Adrenal gland (tissue), 12 donors: ENCODE measurements around the gene USB1. TPM values are rescaled to one million over a fixed set of nuclear protein-coding genes. Genes with fewer than 3 reads are reported as not detected.

Source experiments
- DNase-seq, 7 donors: peaks; one replicate each; pipeline ENCODE4 v3.0.0-alpha.2; 2019 to 2020
- H3K27ac ChIP-seq, 5 donors: fragments of 200-600 bp; sonication (generic) in 4 of 5; 1 replicate in 3 of 5; 2 replicates in 2 of 5; pipeline versions ENCODE4 v1.5.1 to v1.8.0; 2016 to 2020; ENCODE audit warnings: mild to moderate bottlenecking in 1 of 5
- H3K27me3 ChIP-seq: fragments of 200-600 bp; 2 replicates; pipeline ENCODE4 v1.8.0; 2021
- H3K36me3 ChIP-seq, 2 donors: fragments of 200-600 bp; replicated peaks in 1 of 2; 1 replicate in 1 of 2; 2 replicates in 1 of 2; pipeline versions ENCODE4 v1.5.1 to v1.8.0; 2018 to 2022
- H3K4me1 ChIP-seq, 2 donors: fragments of 200-600 bp; replicated peaks in 1 of 2; 1 replicate in 1 of 2; 2 replicates in 1 of 2; pipeline versions ENCODE4 v1.5.1 to v1.8.0; 2018 to 2021
- H3K4me3 ChIP-seq, 4 donors: fragments of 200-600 bp; sonication (generic) in 3 of 4; one replicate each; pipeline ENCODE4 v1.5.1; 2016 to 2018
- H3K9me3 ChIP-seq, 3 donors: fragments of 200-600 bp; sonication (generic) in 1 of 3; replicated peaks in 1 of 3; 1 replicate in 2 of 3; 2 replicates in 1 of 3; pipeline versions ENCODE4 v1.5.1 to v1.8.0; 2016 to 2021
- CTCF ChIP-seq, 6 experiments: fragments of 450-650 bp in 4 of 6; fragments of 200-600 bp in 2 of 6; sonication (generic) in 1 of 6; IDR thresholded peaks; 1 replicate in 5 of 6; 2 replicates in 1 of 6; pipeline versions ENCODE4 v1.5.1 to v1.8.0; 2016 to 2021; ENCODE audit warnings: antibody characterized with exemption in 6 of 6, mild to moderate bottlenecking in 2 of 6, moderate library complexity in 1 of 6
- POLR2A ChIP-seq, 2 donors: fragments of 450-650 bp; IDR thresholded peaks; one replicate each; pipeline ENCODE4 v1.6.1; 2017; ENCODE audit warnings: antibody characterized with exemption in 2 of 2, mild to moderate bottlenecking in 2 of 2, moderate library complexity in 1 of 2
- WGBS, 4 donors: extraction: QIAGEN DNeasy Blood & Tissue Kit in 2 of 4; methylation state at CpG; one replicate each; pipeline versions ENCODE4 v1.1.5 to v1.1.7; 2013 to 2017; 5-methylcytosine and 5-hydroxymethylcytosine counted together
- intact Hi-C, 2 donors: fragments of 100-400 bp; cut with DNase I; formaldehyde crosslinking; loops; one replicate each; pipeline versions ENCODE4 v1.14.1 to v1.15.0; 2022 to 2023
- polyA plus RNA-seq, 3 donors: library from polyadenylated mRNA; stranded (reverse); fragments of 200-250 nt in 2 of 3; fragments of 350-450 nt in 1 of 3; fragmentation: Illumina TruSeq in 1 of 3; extraction: RNeasy Lipid Tissue Mini Kit (QIAGEN cat#74804) in 1 of 3; gene quantifications; one replicate each; pipeline ENCODE4 v1.2.3, GENCODE V29; 2013 to 2014
- total RNA-seq, 9 donors: library from RNA; depleted of rRNA in 4 of 9; stranded (reverse); fragments of >200 nt in 4 of 9; fragments of 120-200 nt in 1 of 9; fragmentation: NEBNext Ultra II Directional in 1 of 9; extraction: Animal tissue kit (Norgen Biotek cat#: 25700) in 1 of 9; gene quantifications; one replicate each; pipeline versions ENCODE4 v1.1.0 to v1.2.4, GENCODE V29; 2013 to 2023
- donor health status: healthy with polysubstance abuse.
- donor health status: Bipolar disorder and iron deficiency.
- donor health status: DM: yes; HTN: yes; CAD: no.
- donor health status: DM: no; HTN: no; CAD: no.
- donor health status: DM: no; HTN: no; CAD: no.
- donor health status: DM: yes; HTN: yes; CAD: no.

Gene USB1
- total and polyA plus RNA-seq, 12 donors: 26.9 to 273 (median 48.3) TPM

GRCh38 chr16:58044266-58045019, 43.2 kb downstream of the USB1 start:
- Histone ChIP-seq H3K9me3 (no peaks in the 10 kb centered on the region), H3K36me3 (peaks cover 0 to 3% of the 10 kb centered on the region in 2 donors), H3K27me3 (no peaks in the 10 kb centered on the region), H3K4me3 (no peak overlapping the region), H3K27ac (no peak overlapping the region), H3K4me1 (peaks cover 0 to 2% of the 10 kb centered on the region in 2 donors)
- 52 to 100% (median 68%) methylated on average over 1 to 9 of the region's 9 CpGs for WGBS, 4 donors
- peak in 5 of 7 donors; percentile 43 to 63 (median 48) for DNase-seq
- TF ChIP-seq POLR2A (IDR thresholded peaks at IDR 0.05) (no peak), CTCF (IDR thresholded peaks at IDR 0.05) (no peak)
- intact Hi-C loops: no loop called here

DNA sequence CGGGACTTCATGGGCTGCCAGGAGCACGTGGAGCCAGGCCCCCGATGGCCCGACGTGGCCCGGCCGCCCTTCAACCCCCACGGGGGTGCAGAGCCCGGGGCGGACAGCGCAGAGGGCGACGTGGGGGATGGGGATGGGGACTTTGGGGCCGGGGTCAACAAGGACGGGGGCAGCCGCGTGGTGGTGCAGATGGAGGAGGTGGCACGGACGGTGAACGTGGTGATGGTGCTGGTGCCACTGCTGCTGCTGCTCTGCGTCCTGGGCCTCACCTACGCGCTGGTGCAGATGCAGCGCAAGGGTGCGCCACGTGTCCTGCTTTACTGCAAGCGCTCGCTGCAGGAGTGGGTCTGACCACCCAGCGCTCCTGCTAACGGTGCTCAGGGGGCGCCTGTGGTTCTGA, 43.9 kb downstream of the USB1 start:
- TF ChIP-seq POLR2A (IDR thresholded peaks at IDR 0.05) (no peak), CTCF (IDR thresholded peaks at IDR 0.05) (no peak)
- intact Hi-C loops: no loop called here
- DNase-seq: no peak
- Histone ChIP-seq H3K27ac (no peak overlapping the region), H3K36me3 (peaks cover 0 to 3% of the 10 kb centered on the region in 2 donors), H3K27me3 (no peaks in the 10 kb centered on the region), H3K9me3 (no peaks in the 10 kb centered on the region), H3K4me1 (no peaks in the 10 kb centered on the region), H3K4me3 (no peak overlapping the region)
- 91 to 93% (median 93%) methylated on average over 27 to 31 of the region's 31 CpGs for WGBS, 4 donors

DNA sequence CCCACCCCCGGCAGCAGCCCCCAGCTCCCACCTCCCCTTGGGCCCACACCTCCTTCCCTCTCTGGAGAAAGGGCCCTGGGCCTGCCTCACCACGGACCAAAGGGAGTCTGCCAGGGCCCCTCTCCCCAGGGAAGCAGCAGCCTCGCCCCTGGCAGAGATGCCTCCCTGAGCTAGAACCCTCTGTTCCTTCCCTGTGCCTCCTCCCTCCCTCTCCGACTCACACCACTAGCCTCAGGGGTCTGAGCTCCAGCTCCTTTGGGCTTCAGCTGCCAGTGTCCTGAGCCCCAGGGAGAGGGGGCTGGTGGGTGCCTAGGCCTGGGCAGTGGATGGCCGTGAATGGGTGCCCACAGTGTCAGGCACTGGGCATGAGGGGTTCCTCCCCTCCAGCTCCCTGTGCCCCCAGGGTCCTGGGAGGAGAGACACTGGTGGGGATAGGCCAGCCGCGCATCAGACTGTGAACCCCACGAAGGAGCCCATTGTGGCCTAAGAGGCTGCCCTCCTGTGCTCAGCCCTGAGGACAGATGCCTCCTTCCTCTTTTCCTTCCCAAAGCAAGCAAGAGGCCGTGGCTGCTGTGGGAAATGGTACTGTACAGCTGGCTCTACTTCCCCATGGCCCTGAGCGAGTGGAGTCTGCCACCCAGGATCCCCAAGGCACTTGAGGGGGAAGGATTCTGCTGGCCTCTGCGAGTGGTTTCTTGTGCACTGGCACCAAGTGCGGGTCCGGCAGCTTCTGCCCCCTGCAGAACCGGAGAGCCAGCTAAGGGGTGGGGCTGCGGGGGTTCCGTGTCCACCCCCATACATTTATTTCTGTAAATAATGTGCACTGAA, 45.1 kb downstream of the USB1 start:
- TF ChIP-seq CTCF (IDR thresholded peaks at IDR 0.05): no peak
- no peak for TF ChIP-seq POLR2A (IDR thresholded peaks at IDR 0.05)
- Histone ChIP-seq H3K4me3 (no peak overlapping the region), H3K36me3 (peaks cover 0 to 3% of the 10 kb centered on the region in 2 donors), H3K9me3 (no peaks in the 10 kb centered on the region), H3K27me3 (no peaks in the 10 kb centered on the region), H3K4me1 (no peaks in the 10 kb centered on the region), H3K27ac (no peak overlapping the region)
- no peak for DNase-seq
- intact Hi-C loops: no loop called here
- 84 to 91% (median 85%) methylated on average over 10 to 16 of the region's 16 CpGs for WGBS, 4 donors

GRCh38 chr16:58046936-58047335, 45.7 kb downstream of the USB1 start:
- intact Hi-C loops: no loop called here
- Histone ChIP-seq H3K4me3 (no peak overlapping the region), H3K4me1 (no peaks in the 10 kb centered on the region), H3K27me3 (no peaks in the 10 kb centered on the region), H3K36me3 (peaks cover 0 to 3% of the 10 kb centered on the region in 2 donors), H3K27ac (no peak overlapping the region), H3K9me3 (no peaks in the 10 kb centered on the region)
- no peak for DNase-seq
- TF ChIP-seq POLR2A (IDR thresholded peaks at IDR 0.05) (no peak), CTCF (IDR thresholded peaks at IDR 0.05) (no peak)
- 75 to 91% (median 76%) methylated on average over 5 to 6 of the region's 6 CpGs for WGBS, 4 donors
